Islet precursor cell (in vitro differentiated cells): ENCODE results near the gene PEMT.
A peak's percentile ranks its signal among the peaks of the same experiment; 100 is the strongest.

ENCODE experiments used
- DNase-seq: peaks from one replicate; pipeline ENCODE4 v3.0.0-alpha.2; 2018

PEMT gene

DNA sequence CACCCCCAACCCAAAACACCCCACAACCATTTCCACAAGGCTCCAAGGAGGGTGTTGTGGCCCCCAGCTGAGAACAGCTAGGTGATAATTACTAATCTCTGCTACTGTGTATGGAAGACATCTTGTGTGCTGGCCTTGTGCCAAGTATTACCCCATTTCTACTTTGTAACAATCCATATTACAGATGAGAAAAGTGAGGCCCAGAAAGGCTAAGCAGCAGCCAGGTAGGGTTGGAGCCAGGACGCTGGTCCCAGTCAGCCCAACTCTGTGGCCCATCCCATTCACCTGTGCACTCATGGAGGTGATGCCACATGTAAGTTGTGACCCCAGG, 12.4 kb upstream of the PEMT start:
- no peak for DNase-seq

DNA sequence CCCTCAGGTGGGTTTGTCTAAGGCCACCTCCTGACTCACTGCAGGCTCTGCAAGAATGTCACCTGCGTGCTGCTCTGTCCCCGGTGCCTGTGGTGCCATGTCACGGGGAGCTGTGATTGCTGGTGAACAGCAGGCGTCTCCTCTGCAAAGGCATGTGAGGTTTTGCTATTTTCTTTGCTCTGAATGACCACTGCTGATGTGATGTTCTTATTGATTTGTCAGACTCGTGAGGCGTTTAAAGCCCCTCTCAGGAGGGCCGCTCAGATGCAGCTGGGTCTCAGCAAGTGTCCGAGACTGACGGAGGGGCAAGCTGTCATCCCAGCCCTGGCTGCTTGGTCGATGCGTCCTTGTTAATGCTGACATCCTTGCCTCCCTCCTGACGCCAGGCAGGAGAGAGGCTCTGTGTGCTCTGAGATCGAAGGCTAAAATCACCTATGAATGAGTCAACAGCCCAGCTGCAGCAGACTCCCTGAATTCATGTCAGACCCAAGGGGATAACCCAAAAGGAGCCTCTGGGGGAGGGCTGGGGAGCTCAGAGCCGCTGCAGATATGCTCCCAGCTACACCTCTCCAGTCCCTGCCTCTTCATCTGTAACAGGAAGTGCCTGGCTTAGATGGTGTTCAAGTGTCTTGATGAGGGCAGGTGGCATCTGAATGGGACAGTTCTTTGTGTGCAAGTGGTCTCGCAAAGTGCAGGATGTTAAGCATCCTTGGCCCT, 11.8 kb upstream of the PEMT start:
- no peak for DNase-seq

DNA sequence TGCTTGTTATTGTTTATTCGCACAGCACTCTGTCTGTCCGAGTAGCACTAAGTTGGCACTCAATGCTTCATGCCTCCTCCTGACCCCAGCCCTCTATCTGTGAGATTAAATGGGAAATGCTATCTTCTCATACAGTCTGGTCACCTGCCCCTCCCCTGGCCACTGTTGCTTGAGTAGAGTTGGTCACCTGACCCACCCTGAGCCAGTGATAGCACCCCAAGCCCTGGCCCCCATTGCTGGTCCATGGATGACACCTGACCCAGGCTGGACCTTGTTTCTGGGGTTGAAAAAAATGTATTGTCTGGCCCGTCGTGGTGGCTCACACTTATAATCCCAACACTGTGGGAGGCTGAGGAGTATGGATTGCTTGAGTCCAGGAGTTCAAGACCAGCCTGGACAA, 8.5 kb upstream of the PEMT start:
- DNase-seq, result no peak

DNA sequence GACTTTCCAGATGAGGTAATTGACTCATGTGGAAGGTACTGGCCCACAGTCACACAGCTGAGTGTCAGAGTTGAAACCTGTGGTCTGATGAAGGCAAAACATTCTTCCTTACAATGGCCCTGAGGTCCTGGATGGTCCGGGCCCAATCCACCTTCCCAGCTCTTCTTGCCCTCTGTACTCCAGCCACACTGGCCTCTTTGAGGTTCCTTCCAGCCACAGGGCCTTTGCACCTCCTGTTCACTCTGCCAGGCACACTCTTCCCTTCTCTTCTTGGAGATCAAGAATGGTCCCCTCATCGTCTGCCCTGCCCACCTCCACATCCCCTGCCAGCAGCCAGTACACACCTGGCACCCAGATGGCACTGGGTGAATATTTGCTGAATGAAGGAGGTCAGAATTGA, 6.5 kb upstream of the PEMT start:
- DNase-seq, result no peak

DNA sequence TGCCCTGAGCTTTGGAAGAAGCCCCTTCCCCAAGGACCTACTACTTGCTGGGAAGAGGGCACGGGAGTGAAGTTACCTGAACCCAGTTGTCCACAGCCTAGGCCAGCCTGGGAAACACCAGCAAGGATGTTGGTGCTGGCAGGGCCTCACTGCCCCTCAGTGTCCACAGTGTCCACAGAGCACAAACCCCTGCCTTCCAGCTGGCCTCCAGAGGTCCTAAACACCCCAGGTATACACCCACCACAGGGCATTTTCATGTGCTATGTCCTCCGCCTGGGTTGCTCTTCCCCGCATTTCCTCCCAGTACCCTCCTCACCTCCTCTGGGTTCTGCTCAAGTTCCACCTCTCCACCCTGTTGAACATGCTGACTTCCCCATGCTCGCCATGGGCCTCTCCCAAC, 4.2 kb upstream of the PEMT start:
- no peak for DNase-seq

DNA sequence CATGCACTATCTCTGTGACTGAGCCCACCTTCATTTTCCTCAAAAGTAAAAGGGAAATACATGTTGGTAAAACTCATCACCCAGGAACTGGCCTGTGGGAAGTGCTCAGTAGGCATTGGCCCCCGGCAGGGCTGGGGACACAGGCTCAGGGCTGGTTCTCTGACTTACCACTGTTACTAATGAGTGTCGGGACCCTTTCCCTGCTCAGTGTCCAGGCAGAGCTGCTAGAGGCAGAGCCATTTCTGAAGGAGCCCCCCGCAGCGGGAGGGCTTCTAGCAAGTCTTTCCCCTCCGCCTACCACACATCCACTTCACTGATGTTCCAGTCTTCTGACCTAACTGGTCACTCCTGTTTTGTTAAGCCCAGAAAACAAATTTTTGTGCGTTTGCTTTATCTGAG, 1.7 kb upstream of the PEMT start:
- DNase-seq, result no peak

DNA sequence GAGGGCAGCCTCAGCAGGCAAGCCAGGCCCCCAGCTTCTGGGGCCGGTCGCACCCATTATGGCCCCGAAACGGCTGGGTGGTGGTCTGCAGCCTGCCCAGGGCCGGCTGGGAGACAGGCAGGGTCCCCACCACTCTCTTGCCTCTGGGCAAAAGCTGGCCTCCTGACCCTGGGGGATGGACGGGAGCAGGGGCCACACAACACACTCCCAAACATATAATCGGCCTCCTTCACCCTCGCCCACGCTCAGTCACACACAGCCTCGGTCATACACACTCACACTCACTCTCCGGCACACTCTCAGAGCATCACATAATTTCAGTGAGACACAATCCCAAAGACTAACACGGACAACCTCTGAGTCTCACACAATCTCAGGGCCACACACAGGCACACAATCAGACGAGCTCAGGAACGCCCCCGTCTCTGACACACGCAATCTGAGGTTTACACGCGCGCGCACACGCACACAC, 589 bp downstream of the PEMT start:
- DNase-seq, result no peak

DNA sequence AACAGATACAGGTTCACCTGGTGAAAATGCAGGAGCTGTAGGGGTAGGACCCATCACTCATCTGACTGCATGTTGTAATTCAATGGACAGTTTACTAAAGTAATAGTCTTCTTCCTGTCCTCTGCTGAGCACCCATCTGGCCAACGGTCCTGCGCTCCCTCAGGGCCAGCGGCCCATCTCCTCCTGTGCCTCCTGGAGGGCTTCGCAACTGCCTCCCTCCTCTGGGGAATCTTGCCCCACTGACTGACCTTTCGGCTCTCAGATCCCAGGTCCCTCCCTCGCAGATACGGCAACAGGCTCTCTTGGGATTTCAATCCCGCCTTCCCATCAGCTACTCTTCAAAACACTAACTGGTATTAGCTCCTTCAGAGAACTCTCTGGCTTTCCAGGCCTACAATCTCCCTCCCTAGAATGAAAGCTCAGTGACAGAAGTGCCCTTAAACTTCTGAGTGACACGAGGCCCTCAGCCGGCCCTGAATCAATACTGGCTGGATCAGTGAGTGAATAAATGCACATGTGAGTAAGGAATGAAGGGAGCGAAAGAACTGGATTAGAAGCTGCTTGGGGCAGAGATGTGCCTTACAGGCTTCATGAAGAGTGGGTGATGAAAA, 1.3 kb downstream of the PEMT start:
- DNase-seq, result no peak

DNA sequence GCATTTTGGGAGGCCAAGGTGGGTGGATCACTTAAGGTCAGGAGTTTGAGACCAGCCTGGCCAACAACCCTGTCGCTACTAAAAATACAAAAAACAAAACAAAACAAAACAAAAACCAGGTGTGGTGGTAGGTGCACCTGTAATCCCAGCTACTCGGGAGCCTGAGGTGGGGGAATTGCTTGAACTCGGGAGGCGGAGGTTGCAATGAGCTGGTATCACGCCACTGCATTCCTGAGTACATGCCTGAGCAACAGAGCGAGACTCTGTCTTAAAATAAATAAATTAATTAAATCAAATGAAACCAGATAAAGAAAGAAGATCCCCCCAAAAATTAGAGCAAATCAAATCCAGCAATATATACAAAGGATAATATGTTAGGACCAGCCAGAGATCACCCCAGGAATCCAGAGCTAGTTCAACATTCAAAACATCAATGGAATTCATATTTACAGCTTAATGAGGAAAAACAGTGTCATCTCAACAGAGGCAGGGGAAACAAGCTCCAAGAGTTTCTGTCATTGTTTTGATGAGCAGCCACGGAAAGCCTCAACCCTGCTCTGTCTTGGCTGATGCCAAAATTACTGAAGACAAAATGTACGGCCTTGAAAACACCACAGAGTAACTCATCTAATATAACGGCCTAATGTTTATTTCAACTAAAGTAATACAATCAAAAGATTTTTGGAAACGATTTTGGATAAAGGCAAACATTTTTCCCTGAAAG, 3.7 kb downstream of the PEMT start:
- no peak for DNase-seq

DNA sequence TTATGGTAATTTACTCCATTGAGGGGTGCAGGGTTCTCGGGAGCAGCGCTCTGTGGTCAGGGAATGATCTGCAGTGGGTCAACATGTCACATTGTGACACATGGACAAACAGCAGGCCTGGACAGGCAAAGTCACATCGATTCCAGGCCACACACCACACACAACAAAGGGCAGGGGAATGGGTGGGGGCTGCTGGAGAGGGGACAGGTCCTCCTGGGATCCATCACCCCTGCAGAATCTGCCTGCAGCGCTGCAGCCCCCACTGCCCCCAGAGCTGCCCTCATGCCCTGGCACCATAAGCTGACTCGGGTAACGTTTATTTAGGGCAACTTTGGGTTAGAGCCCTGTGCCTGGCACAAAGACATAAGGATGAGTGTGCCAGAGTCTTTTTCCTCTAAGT, 9.1 kb downstream of the PEMT start:
- DNase-seq, result no peak

DNA sequence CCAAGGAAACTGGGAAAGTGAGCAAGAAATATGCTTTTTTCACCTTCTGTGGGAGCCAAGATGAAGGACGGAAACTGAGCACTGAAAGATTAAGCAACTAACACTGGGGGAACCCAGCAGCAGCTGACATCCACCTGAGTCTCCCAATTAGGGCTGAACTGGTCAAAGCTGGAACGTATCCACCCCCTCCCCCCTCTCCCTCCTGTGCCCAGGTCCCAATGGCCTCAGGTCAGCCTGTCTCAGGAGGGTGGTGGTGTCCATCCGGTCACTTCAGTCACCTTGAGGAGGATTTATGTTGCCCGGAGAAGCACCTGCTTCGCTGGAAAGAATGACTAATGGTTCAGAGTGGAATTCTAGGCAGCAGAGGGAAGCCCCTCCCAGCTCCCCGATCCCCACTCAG, 10.0 kb downstream of the PEMT start:
- no peak for DNase-seq

DNA sequence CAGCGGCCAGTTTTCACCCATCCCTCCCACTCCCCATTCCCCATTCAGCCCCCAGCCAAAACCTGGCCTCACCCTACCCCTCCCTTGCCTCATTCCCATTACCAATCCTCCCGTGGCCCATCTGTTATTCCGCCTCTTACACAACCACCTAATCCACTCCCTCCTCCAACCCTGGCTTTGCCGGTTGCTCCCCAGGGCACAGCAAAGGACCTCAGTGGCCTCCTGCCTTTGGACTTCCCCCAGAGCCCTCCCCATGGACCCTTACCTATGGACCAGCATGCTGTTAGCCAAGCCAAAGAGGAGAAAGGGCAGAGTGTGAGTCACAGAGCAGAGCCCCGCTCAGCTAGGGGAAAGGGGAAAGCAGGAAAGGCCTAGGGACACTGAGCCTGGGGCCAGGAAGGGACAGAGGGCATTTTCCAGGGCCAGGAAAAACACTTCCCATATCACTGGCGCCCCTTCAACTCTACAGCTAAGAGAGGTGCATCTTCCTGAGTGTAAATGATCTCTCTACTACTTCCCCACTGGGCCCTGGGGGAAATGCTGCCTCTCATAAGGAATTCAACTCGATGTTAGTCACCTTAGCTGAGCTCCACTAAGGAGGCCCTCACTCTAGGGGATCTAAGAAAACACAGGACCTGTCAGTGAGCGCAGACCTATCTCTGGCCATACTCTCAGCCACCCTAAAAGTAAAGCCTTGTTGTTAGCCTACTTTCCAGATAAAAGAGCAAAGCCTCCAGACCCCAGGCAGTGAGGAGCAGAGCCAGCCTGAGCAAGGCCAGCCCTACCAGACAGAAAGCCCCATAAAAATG, 10.6 kb downstream of the PEMT start:
- DNase-seq, result peak; percentile 82

DNA sequence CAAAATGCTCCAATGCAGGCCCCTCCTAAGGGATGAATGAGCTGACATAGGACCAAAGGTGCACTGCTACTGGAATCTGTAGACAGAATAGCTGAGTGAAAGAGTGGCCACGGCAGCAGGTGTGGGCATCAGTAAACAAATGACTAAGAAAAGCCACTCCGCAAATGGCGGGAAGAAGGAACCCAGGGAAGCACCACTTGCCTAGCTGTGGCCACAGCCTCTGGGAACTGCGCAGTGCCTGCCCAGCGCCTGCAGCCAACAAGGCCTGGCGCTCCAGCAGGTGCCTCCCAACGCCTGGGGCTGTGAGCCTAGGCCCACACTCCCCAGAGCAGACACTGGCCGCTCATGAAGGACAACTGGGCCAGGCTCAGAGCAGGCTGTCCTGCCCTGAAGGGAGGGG, 11.8 kb downstream of the PEMT start:
- DNase-seq, result no peak

DNA sequence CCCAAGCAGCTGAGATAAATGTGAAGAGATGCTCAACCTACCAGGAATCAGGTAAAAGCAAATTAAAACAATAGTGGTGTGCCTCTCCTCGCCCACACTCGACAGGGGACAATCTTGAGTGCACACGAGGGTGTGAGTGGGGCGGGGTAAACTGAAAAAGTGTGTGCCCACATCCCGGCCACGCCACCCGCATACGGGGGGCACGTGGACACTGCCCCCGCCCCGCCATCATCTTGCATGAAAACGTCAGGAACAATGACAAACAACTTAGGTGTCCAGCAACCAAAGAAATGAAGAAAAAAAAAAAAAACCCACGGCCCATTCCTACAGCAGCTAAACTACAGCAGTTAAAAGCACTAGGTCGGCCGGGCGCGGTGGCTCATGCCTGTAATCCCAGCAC, 14.1 kb downstream of the PEMT start:
- no peak for DNase-seq

DNA sequence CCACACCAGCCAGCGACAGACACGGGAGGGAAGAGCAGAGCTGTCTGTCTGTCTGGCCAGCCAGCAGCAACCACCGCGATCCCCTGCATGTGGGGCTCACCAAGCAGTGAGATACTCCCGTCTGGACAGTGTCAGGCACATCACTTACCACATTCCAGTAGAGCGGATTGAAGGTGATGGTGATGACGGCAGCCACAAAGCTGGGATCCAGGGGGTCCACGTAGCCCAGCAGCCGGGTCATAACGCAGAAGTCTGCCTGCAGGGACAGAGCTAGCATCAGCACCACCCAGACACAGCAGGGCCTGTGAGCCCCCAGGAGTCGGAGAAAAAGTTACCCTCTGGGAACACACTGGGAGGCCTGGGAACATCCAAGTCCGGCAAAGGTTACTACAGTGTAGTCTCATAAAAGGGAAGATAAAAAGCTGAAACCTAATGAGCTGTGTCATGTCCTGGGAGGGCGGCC, 14.7 kb downstream of the PEMT start:
- DNase-seq, result peak; percentile 80

DNA sequence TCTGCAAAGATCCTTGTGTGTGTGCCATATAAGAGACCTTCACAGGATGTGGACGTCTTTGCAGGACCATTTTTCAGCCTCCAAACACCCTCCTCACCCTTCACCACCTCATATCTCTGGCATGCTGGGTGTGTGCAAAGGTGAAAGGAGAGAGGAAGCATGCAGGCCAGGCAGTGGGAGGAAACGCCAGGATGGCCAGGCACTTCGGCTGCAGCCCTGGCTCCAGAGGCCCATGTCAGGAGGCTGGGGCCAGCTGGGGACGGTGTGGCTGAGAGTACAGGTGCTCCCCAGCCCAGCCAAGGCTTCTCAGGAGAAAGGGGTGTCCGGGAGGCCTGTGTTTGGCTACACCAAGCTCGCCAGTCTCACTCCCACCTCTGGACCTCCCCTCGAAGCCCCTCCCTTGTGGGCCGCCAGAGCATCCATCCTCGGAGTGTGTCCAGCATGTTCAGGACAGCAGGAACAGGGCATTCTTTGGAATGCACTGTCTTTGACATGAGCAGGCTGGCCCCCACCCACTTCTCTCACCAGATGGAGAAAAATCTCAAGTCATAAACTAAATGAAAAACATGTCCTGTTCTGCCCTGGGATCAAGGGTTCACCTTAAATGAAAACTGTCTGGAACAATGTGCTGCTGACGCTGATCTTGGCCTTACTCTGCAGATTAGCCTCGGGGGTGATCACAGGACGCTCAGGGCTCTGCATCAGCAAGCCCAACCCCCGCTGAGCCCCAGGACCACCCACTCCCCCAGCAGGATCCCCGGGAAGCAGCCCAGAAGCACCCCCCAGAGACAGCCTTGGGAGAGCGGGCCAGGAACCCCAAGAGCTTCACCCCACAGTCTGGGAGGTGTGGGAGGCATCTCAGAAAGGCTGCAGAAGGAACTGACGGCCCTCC, 15.9 kb downstream of the PEMT start:
- DNase-seq, result no peak

DNA sequence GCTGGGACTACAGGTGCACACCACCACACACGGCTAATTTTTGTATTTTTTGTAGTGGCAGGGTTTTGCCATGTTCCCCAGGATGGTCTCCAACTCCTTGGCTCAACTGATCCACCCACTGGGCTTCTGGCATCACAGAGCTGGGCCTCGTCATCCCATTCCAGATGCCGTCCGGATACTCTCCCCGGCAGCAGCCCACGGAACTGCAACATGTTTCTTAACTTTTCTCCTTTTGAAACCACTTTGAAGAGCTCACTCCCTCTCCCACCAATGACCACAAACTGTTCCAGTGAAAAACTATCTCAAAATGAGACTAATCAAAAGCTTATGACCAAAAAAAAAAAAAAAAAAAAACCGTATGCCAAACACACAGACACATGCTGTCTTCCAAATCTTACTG, 17.6 kb downstream of the PEMT start:
- no peak for DNase-seq

DNA sequence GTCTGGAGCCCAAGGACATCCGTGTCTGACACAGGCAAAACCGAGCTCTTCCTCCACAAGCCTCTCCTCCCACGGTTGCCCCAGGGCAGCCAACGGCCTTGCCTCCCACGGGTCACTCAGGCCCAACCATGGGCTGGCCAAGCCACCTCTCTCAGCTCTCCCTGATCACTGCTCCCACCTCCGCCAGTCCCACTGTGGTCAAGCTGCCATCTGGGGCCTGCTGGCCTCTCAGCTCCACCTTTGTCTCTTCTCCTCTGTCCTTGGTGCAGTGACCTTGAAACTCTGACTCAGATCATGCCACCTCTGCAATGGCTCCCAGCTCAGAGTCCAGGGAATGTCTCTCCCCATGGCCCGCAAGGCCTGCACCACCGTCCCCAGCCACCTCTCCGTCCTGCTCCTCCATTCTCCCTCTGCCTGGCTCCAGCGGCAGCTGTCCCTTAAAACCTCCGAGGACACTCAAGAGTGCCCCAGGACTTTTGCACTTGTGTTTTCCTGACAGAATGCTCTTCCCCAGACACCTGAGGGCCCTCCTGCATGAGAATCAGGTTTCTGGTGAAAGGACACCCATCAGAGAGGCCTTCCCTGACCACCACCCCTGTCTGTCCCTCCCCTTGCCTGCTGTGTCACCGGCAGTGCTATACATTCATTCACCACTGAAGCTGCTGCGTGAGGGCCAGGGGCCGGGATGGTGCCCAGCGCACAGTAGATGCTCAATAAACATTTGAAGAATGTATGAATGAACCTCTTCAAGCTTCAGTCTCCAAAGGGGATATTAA, 19.3 kb downstream of the PEMT start:
- DNase-seq, result no peak

DNA sequence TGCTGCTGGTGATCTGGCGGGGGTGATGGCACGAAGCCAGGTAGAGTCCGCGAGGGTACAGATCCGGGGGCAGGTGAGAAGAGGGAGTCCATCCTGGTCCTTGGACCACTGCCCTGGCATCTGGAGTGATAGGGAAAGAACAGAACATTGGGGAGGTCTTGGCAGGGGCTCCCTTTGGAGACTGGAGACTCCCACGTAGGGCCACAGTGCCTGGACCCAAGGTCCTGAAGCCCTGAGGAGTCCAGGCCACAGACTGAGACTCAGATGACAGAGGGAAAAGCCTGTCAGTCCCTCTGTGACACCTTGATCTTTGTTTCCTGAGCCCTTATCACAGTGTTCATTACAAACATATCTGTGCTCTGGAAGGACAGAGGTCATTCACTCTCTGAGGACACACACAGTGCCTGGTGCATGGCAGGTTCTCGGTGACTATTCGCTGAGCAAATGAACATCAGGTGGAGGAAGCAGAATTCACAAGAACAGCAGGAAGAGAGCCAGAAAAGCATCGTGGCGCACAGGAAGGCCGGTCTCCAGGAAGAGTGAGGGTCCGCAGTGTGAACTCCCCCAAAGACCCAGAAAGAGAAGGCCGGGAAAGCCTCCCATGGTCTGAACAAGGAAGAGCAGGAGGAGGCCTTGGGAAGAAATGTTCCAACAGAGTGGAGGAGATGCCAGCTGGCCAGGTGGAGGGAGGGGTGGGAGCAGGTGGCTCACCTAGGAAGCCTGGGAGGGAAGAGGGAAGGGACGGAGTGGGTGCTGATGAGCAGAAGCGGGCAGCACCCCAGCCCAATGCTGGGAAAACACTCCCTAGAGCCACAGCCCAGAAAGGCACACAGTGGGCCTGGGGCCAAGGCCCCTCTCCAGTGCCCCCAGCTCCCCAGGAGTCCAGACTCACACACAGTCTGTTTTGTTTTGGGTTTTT, 20.5 kb downstream of the PEMT start:
- no peak for DNase-seq

DNA sequence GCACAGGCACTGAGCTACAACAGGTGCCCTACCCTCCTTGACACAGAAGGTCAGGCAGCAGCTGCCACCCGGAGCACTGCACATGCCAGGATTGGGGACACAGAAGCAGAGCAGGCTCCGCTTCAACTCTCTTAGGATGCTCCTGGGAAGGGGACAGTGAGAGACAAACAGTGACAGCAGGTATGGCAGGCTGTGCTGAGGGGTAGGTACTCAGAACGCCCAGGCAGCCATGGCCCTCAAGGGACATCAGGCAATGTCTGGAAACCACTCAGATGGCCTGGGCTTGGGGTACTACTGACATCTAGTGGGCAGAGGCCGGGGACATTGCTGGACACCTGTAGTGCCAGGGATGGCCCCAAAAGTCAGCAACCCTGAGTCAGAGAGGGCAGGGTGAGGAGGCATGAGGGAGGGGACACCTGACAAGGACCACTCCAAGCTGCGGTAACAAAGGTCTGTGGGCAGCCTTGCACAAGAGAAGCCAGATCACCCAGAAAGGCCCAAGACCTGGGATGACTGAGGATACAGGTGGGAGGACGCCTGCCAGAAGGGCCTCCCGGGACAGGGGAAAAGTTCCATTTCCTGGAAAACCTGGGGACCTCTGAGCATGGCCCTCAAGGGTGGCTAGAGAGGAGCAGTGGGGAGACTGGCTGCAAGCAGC, 21.2 kb downstream of the PEMT start:
- peak; percentile 76 for DNase-seq
